ENCODE measurements around the gene KCNJ15.

KCNJ15 gene

DNA sequence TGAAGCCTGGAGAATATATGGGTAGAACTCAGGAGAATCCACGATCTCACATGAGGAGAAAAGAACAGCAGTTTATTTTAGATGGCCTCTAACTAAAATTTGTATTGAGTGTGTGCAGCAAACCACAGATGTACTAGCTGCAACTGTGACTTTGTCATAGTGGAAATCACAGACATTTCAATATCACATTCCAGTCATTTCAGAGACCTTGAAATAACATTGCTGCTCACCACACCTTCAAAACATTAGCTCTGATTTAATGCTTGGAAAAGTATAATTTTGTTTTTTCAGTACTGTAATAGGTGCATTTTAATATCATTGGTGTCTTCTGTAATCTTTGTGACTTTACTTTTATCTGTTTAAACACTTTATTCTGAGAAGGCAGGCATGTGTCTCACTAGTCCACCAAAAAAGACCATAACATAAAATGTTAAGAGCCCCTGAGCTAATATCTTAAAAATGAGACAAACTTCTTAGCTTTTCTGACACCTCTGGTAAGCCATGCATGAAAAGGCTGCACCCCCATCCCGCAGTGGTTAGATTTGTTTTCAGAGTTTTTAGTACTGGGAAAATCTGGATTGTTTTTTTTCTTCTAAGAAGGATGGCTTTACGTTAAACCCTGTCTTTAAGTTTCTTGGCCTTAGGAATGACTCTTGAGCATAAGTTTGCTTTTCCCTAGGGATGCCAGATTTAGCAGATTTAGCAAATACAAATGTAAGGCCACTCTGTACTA is 30.1 kb downstream of the KCNJ15 start:
- Histone ChIP-seq H3K9ac (ENCODE audit: low read length in 2 of 2) (no peak overlapping the region), H3K9me3 (ENCODE audit: control insufficient read depth in 2 of 2, low read length in 2 of 2) (no peaks in the 10 kb centered on the region), H3K27ac (ENCODE audit: low read length) (no peak overlapping the region), H3K4me3 (ENCODE audit: low read length in 2 of 2) (no peak overlapping the region), H3K36me3 (ENCODE audit: control insufficient read depth in 2 of 2, insufficient read depth in 2 of 2, low read length in 2 of 2) (no peaks in the 10 kb centered on the region), H3K27me3 (ENCODE audit: control insufficient read depth in 1 of 2, insufficient read depth in 2 of 2, low read length in 2 of 2) (no peaks in the 10 kb centered on the region), H3K4me1 (ENCODE audit: control insufficient read depth, insufficient read depth, low read length) (no peaks in the 10 kb centered on the region)

- no peak overlapping the region for H3K4me3 ChIP-seq (ENCODE audit: low read length in 2 of 2)
- H3K9ac ChIP-seq (ENCODE audit: low read length in 2 of 2): no peak overlapping the region
- H3K27ac ChIP-seq (ENCODE audit: low read length): no peak overlapping the region
- H3K36me3 ChIP-seq (ENCODE audit: control insufficient read depth in 2 of 2, insufficient read depth in 2 of 2, low read length in 2 of 2): no peaks in the 10 kb centered on the region
- no peaks in the 10 kb centered on the region for H3K27me3 ChIP-seq (ENCODE audit: control insufficient read depth in 1 of 2, insufficient read depth in 2 of 2, low read length in 2 of 2)
- H3K9me3 ChIP-seq (ENCODE audit: control insufficient read depth in 2 of 2, low read length in 2 of 2): no peaks in the 10 kb centered on the region
- H3K4me1 ChIP-seq (ENCODE audit: control insufficient read depth, insufficient read depth, low read length): no peaks in the 10 kb centered on the region
Observed at GRCh38 chr21:38287476-38287875, 30.7 kb downstream of the KCNJ15 start.

DNA sequence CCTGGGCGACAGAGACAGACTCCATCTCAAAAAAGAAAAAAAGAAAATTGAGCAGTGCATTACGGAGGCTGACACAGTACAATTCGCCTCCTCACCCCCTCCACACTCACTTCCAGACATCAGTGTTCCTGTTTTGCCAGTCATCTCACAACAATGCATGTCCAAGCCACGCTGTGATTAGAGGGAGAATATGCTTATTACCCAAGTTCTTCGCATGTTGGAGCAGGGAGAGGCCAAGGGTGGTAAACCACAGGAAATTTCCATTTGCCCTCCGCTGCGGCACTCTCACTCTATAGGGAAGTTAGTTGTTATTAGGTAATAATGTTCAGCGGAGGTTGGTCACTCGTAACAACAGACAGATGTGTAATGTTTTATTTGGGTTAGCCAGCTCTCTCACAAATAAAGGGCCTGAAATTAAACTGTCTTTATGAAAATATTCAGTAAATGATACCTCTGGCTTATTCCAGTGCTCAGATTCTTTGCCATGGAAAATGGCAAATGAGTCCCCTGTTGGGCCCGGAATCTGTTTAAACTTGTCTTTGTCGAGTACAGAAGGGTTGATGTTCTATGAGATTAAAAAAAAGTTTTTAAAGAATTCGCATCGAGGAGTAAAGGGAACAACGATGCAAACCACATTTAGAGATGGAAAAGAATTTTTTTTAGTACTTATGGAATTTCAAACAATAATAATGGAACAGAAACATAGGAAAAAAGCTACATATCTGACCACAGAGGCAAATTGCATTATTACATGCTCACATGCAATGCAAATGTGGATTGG is 33.1 kb downstream of the KCNJ15 start:
- no peaks in the 10 kb centered on the region for H3K36me3 ChIP-seq (ENCODE audit: control insufficient read depth in 2 of 2, insufficient read depth in 2 of 2, low read length in 2 of 2)
- H3K4me1 ChIP-seq (ENCODE audit: control insufficient read depth, insufficient read depth, low read length): no peaks in the 10 kb centered on the region
- H3K27me3 ChIP-seq (ENCODE audit: control insufficient read depth in 1 of 2, insufficient read depth in 2 of 2, low read length in 2 of 2): peaks cover 0 to 3% of the 10 kb centered on the region in 2 donors
- no peak overlapping the region for H3K4me3 ChIP-seq (ENCODE audit: low read length in 2 of 2)
- no peaks in the 10 kb centered on the region for H3K9me3 ChIP-seq (ENCODE audit: control insufficient read depth in 2 of 2, low read length in 2 of 2)
- H3K9ac ChIP-seq (ENCODE audit: low read length in 2 of 2): no peak overlapping the region
- H3K27ac ChIP-seq (ENCODE audit: low read length): no peak overlapping the region

GRCh38 chr21:38290809-38291208 is 34.0 kb downstream of the KCNJ15 start:
- Histone ChIP-seq H3K4me3 (ENCODE audit: low read length in 2 of 2) (no peak overlapping the region), H3K9me3 (ENCODE audit: control insufficient read depth in 2 of 2, low read length in 2 of 2) (no peaks in the 10 kb centered on the region), H3K27me3 (ENCODE audit: control insufficient read depth in 1 of 2, insufficient read depth in 2 of 2, low read length in 2 of 2) (peaks cover 0 to 3% of the 10 kb centered on the region in 2 donors), H3K9ac (ENCODE audit: low read length in 2 of 2) (no peak overlapping the region), H3K4me1 (ENCODE audit: control insufficient read depth, insufficient read depth, low read length) (no peaks in the 10 kb centered on the region), H3K27ac (ENCODE audit: low read length) (no peak overlapping the region), H3K36me3 (ENCODE audit: control insufficient read depth in 2 of 2, insufficient read depth in 2 of 2, low read length in 2 of 2) (no peaks in the 10 kb centered on the region)

DNA sequence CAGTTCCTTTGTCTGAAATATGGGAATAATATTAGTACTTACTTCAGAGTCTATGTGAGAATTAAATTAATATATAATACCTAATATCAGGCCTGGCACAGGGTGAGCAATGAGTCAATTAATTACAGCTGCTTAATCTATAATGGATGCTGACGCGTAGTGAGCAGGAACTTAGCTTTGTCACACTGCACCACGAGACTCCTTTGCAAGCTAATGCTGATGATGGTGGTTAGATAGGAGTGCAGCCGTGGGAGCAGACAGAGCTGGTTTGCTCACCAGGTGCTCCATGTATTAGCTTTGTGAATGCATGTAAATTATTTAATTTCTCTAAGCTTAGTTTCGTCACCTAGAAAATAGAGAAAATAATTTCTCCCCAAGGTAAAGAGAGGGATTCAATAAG is 35.1 kb downstream of the KCNJ15 start:
- H3K4me1 ChIP-seq (ENCODE audit: control insufficient read depth, insufficient read depth, low read length): peaks cover 5% of the 10 kb centered on the region
- no peak overlapping the region for H3K27ac ChIP-seq (ENCODE audit: low read length)
- no peaks in the 10 kb centered on the region for H3K36me3 ChIP-seq (ENCODE audit: control insufficient read depth in 2 of 2, insufficient read depth in 2 of 2, low read length in 2 of 2)
- peaks cover 3% of the 10 kb centered on the region in 2 donors for H3K27me3 ChIP-seq (ENCODE audit: control insufficient read depth in 1 of 2, insufficient read depth in 2 of 2, low read length in 2 of 2)
- H3K4me3 ChIP-seq (ENCODE audit: low read length in 2 of 2): no peak overlapping the region
- no peaks in the 10 kb centered on the region for H3K9me3 ChIP-seq (ENCODE audit: control insufficient read depth in 2 of 2, low read length in 2 of 2)
- no peak overlapping the region for H3K9ac ChIP-seq (ENCODE audit: low read length in 2 of 2)

DNA sequence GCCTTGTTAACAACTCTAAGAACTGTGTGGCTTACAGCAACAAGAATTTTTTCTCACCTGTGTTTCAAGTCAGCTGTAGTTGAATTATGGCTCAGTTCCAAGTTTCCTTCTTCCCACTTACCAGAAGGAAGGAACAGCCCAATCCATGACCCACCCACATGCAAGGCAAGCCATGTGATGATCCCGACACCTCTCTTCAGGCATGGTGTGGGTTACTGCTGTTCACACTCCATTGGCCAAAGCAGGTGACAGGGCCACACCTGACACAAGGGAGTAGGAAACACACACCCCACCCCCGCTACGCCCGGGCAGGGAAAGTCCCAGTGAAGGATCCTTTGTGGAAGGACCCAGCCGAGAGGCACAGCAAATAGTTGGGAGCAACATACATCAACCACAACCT is 36.3 kb downstream of the KCNJ15 start:
- H3K4me1 ChIP-seq (ENCODE audit: control insufficient read depth, insufficient read depth, low read length): peaks cover 5% of the 10 kb centered on the region
- H3K36me3 ChIP-seq (ENCODE audit: control insufficient read depth in 2 of 2, insufficient read depth in 2 of 2, low read length in 2 of 2): no peaks in the 10 kb centered on the region
- no peaks in the 10 kb centered on the region for H3K9me3 ChIP-seq (ENCODE audit: control insufficient read depth in 2 of 2, low read length in 2 of 2)
- no peak overlapping the region for H3K27ac ChIP-seq (ENCODE audit: low read length)
- no peak overlapping the region for H3K9ac ChIP-seq (ENCODE audit: low read length in 2 of 2)
- H3K4me3 ChIP-seq (ENCODE audit: low read length in 2 of 2): no peak overlapping the region
- H3K27me3 ChIP-seq (ENCODE audit: control insufficient read depth in 1 of 2, insufficient read depth in 2 of 2, low read length in 2 of 2): peaks cover 3 to 5% of the 10 kb centered on the region in 2 donors

- Histone ChIP-seq H3K9ac (ENCODE audit: low read length in 2 of 2) (no peak overlapping the region), H3K4me3 (ENCODE audit: low read length in 2 of 2) (no peak overlapping the region), H3K27me3 (ENCODE audit: control insufficient read depth in 1 of 2, insufficient read depth in 2 of 2, low read length in 2 of 2) (peaks cover 3 to 5% of the 10 kb centered on the region in 2 donors), H3K27ac (ENCODE audit: low read length) (no peak overlapping the region), H3K36me3 (ENCODE audit: control insufficient read depth in 2 of 2, insufficient read depth in 2 of 2, low read length in 2 of 2) (no peaks in the 10 kb centered on the region), H3K9me3 (ENCODE audit: control insufficient read depth in 2 of 2, low read length in 2 of 2) (no peaks in the 10 kb centered on the region), H3K4me1 (ENCODE audit: control insufficient read depth, insufficient read depth, low read length) (peaks cover 5% of the 10 kb centered on the region)
Observed at GRCh38 chr21:38293765-38294164, 37.0 kb downstream of the KCNJ15 start.

GRCh38 chr21:38294609-38295008 is 37.8 kb downstream of the KCNJ15 start:
- Histone ChIP-seq H3K4me1 (ENCODE audit: control insufficient read depth, insufficient read depth, low read length) (peaks cover 5% of the 10 kb centered on the region), H3K27ac (ENCODE audit: low read length) (no peak overlapping the region), H3K9ac (ENCODE audit: low read length in 2 of 2) (no peak overlapping the region), H3K9me3 (ENCODE audit: control insufficient read depth in 2 of 2, low read length in 2 of 2) (no peaks in the 10 kb centered on the region), H3K4me3 (ENCODE audit: low read length in 2 of 2) (no peak overlapping the region), H3K27me3 (ENCODE audit: control insufficient read depth in 1 of 2, insufficient read depth in 2 of 2, low read length in 2 of 2) (peaks cover 6 to 11% of the 10 kb centered on the region in 2 donors), H3K36me3 (ENCODE audit: control insufficient read depth in 2 of 2, insufficient read depth in 2 of 2, low read length in 2 of 2) (no peaks in the 10 kb centered on the region)

GRCh38 chr21:38295997-38296764 is 39.4 kb downstream of the KCNJ15 start:
- Histone ChIP-seq H3K27ac (ENCODE audit: low read length) (no peak overlapping the region), H3K4me1 (ENCODE audit: control insufficient read depth, insufficient read depth, low read length) (peaks cover 5% of the 10 kb centered on the region)

DNA sequence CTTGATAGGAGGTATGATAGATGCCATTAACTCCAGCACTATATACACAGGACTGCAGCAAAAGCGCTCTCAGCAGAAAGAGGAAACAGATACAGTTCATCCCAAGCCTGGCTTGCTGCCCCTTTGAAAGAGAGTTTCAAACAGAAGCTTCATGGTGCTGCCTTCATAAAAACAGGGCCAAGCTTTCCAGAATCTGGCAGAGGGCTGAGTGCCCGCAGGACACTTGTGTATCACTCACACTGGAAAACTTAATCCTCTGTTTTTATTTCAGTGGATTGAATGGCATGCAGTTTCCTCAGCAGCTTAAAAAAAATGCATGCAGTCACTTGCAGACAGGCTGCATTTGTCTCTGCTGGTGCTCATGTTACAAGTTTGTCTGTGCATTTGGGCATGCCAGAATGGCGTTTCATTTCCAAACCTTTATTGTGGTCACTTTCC is 40.4 kb downstream of the KCNJ15 start:
- Histone ChIP-seq H3K4me3 (ENCODE audit: low read length in 2 of 2) (no peak overlapping the region), H3K27ac (ENCODE audit: low read length) (no peak overlapping the region), H3K27me3 (ENCODE audit: control insufficient read depth in 1 of 2, insufficient read depth in 2 of 2, low read length in 2 of 2) (peaks cover 13 to 14% of the 10 kb centered on the region in 2 donors), H3K9me3 (ENCODE audit: control insufficient read depth in 2 of 2, low read length in 2 of 2) (no peaks in the 10 kb centered on the region), H3K36me3 (ENCODE audit: control insufficient read depth in 2 of 2, insufficient read depth in 2 of 2, low read length in 2 of 2) (no peaks in the 10 kb centered on the region), H3K9ac (ENCODE audit: low read length in 2 of 2) (no peak overlapping the region), H3K4me1 (ENCODE audit: control insufficient read depth, insufficient read depth, low read length) (peaks cover 5% of the 10 kb centered on the region)

More at GRCh38 chr21:38295997-38296764, 39.4 kb downstream of the KCNJ15 start:
- Histone ChIP-seq H3K27me3 (ENCODE audit: control insufficient read depth in 1 of 2, insufficient read depth in 2 of 2, low read length in 2 of 2) (peaks cover 9 to 14% of the 10 kb centered on the region in 2 donors), H3K36me3 (ENCODE audit: control insufficient read depth in 2 of 2, insufficient read depth in 2 of 2, low read length in 2 of 2) (no peaks in the 10 kb centered on the region), H3K9me3 (ENCODE audit: control insufficient read depth in 2 of 2, low read length in 2 of 2) (no peaks in the 10 kb centered on the region), H3K9ac (ENCODE audit: low read length in 2 of 2) (no peak overlapping the region), H3K4me3 (ENCODE audit: low read length in 2 of 2) (no peak overlapping the region)

Measured in stomach smooth muscle (tissue), 2 donors.